Chondrocyte (in vitro differentiated cells): ENCODE measurements around the gene BIRC5. TPM values are rescaled to one million over a fixed set of nuclear protein-coding genes. Genes with fewer than 3 reads are reported as not detected.

Experiments
- DNase-seq: peaks from one replicate; pipeline ENCODE4 v3.0.0; 2021; ENCODE audit warnings: mixed read lengths, low spot score
- H3K27ac Mint-ChIP-seq: one replicate; pipeline ENCODE4 v1.8.0; 2021; ENCODE audit warnings: mild to moderate bottlenecking, moderate library complexity, mixed read lengths; ENCODE audit not compliant: unreplicated experiment
- H3K27me3 Mint-ChIP-seq: 2 replicates; pipeline ENCODE4 v1.8.0; 2021; ENCODE audit warnings: low read depth, mixed read lengths
- H3K36me3 Mint-ChIP-seq: 2 replicates; pipeline ENCODE4 v1.8.0; 2021; ENCODE audit warnings: low read depth, mixed read lengths
- H3K4me1 Mint-ChIP-seq: 2 replicates; pipeline ENCODE4 v1.8.0; 2021; ENCODE audit warnings: low read depth, mild to moderate bottlenecking, mixed read lengths
- H3K4me3 Mint-ChIP-seq: one replicate; pipeline ENCODE4 v1.8.0; 2021; ENCODE audit warnings: mild to moderate bottlenecking, moderate library complexity, mixed read lengths; ENCODE audit not compliant: unreplicated experiment
- H3K9me3 Mint-ChIP-seq: 2 replicates; pipeline ENCODE4 v1.8.0; 2021; ENCODE audit warnings: low read depth, mixed read lengths
- total RNA-seq: library from RNA; stranded (reverse); gene quantifications from 3 replicates; pipeline ENCODE4 v1.2.1, GENCODE V29; 2021
- TF ChIP-seq, protein P1 (sequence below): fragments of 200-600 bp; sonication (generic); IDR thresholded peaks from 2 replicates; pipeline ENCODE4 v1.5.0; 2021; ENCODE audit warnings: antibody characterized with exemption, mild to moderate bottlenecking, moderate library complexity

Gene BIRC5
- total RNA-seq, 1 donor from 2014 or later: 11.6 TPM

DNA sequence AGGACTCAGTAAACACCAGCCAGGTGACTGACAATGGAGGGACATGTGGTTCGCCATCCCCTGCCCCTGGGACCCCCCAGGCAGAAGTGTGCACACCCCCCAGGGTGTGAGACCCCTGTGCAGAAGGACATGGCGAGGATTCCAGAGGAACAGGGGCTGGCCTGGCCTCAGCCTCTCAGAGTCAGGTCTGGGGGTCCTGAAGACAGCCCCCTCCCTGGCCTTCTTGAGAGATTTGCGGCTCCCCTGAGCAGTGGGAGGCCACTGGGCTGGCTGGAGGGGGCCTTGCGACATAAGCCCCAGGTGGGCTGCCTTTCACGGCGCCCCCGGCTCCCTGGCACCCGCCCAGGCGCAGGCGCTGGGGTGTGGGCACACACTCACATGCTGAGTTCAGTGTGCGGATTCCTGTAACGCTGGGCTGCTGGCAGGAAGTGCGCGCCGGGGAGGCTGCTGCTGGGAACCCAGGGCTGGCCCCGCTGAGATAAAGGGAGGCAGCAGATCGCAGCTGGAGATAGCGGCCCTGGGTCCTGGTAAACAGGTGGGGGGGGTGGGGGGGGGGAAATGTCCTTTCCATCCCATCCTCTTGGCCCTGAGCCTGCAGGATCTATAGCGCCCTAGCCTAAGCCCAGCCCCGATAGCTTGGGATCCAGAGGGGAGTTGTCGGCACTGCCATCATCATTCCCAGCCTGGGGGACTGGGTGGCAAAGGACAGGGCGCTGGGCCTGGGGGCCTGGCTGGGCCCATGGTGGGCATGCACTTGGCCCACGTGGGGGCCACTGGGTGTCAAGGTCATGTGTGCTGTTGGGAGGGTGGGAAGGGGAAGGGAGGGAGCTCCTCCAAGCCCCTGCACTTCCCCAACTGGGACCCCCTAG lies 44.5 kb downstream of the BIRC5 start:
- peak overlapping the region; percentile 49 for H3K27ac Mint-ChIP-seq
- H3K4me3 Mint-ChIP-seq: no peak overlapping the region
- H3K36me3 Mint-ChIP-seq: no peaks in the 10 kb centered on the region
- TF ChIP-seq, protein P1, sequence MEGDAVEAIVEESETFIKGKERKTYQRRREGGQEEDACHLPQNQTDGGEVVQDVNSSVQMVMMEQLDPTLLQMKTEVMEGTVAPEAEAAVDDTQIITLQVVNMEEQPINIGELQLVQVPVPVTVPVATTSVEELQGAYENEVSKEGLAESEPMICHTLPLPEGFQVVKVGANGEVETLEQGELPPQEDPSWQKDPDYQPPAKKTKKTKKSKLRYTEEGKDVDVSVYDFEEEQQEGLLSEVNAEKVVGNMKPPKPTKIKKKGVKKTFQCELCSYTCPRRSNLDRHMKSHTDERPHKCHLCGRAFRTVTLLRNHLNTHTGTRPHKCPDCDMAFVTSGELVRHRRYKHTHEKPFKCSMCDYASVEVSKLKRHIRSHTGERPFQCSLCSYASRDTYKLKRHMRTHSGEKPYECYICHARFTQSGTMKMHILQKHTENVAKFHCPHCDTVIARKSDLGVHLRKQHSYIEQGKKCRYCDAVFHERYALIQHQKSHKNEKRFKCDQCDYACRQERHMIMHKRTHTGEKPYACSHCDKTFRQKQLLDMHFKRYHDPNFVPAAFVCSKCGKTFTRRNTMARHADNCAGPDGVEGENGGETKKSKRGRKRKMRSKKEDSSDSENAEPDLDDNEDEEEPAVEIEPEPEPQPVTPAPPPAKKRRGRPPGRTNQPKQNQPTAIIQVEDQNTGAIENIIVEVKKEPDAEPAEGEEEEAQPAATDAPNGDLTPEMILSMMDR: no peak
- H3K27me3 Mint-ChIP-seq: no peaks in the 10 kb centered on the region
- peaks cover 11% of the 10 kb centered on the region for H3K4me1 Mint-ChIP-seq
- DNase-seq: peak; percentile 80
- no peaks in the 10 kb centered on the region for H3K9me3 Mint-ChIP-seq

DNA sequence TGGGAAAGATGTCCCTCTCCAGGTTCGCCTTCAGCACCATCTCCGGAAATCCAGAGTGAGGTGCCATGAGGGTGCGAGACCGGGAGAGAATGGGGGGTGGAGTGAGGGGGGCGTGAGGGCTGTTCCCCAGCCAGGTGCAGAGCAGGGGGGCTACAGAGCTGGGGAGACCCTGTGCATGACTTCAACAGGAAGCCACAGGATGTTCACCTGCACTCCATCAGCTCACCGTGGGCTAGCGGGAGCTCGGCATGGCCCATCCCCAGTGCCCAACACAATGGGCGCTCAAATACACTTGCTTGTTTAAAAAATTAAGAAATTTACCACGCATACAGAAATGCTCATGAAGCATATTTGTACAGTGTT lies 45.1 kb downstream of the BIRC5 start:
- Mint-ChIP-seq H3K4me1 (peaks cover 8% of the 10 kb centered on the region), H3K9me3 (no peaks in the 10 kb centered on the region), H3K4me3 (no peak overlapping the region), H3K27ac (no peak overlapping the region), H3K27me3 (no peaks in the 10 kb centered on the region), H3K36me3 (no peaks in the 10 kb centered on the region)
- DNase-seq: no peak
- TF ChIP-seq, protein P1: no peak

DNA sequence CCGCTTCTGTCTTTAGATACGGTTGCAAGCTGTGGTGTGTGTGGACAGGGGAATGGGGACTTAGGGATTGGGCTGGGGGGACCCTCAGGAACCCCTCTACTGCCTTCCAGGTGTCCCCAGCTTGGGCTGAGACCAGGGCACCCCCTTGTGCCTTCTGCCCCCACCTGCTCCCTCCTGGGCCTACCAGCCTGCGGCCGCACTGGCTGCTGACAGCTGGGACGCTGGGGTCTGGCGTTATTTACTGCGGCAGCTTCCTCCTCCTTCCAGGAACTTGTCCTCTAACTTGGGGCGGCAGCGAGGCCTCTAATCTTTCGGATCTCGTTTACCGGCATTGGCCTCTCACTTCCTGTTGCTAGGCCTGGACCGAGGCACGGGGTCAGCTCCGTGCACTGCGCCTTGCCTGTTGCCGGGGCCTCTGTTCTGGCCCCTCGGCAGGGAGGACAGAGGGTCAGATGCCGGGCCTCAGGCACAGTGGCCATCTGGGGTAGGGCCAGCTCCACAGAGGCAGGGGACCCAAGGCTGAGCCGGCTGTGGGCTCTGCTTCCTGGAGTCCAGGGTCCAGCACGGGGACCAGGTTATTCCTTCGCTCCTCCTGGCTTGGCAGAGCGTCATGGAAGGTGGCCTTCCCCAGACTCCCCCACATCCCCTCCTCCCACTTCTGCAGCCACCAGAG lies 49.1 kb downstream of the BIRC5 start:
- Mint-ChIP-seq H3K4me1 (peaks cover under 1% of the 10 kb centered on the region), H3K27ac (no peak overlapping the region), H3K9me3 (no peaks in the 10 kb centered on the region), H3K27me3 (no peaks in the 10 kb centered on the region), H3K36me3 (no peaks in the 10 kb centered on the region), H3K4me3 (no peak overlapping the region)
- TF ChIP-seq, protein P1: no peak
- no peak for DNase-seq

DNA sequence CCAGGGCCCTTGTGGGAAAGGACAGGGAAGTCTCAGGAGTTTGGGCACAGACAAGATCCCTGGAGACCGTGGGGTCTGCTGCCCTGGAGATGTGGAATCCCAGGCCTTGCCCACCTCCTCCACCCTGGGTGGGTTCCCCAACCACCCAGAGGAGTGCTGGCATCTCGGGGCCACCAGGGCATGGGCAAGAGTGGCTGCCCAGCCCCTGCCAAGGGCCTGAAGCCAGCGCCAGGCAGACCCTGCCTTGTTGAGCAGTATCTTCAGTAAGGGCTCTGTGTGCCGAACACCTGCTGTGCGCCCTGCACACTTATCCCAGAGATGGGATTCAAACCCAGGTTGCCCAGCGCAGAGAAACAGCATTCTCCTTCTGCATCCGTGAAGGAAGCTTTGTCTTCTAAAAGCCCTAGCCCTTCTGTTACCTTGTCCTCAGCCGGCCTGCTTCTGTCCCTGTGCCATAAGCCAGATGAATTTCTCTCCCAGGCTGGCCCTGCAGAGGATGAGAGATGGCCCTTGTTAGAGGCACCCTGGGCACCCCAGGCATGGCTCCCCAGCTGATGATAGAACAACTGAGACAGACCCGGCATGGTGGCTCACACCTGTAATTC lies 49.8 kb downstream of the BIRC5 start:
- H3K27me3 Mint-ChIP-seq: no peaks in the 10 kb centered on the region
- no peak overlapping the region for H3K4me3 Mint-ChIP-seq
- no peak overlapping the region for H3K27ac Mint-ChIP-seq
- H3K4me1 Mint-ChIP-seq: peaks cover 6% of the 10 kb centered on the region
- DNase-seq: no peak
- H3K36me3 Mint-ChIP-seq: no peaks in the 10 kb centered on the region
- TF ChIP-seq, protein P1: no peak
- H3K9me3 Mint-ChIP-seq: no peaks in the 10 kb centered on the region

DNA sequence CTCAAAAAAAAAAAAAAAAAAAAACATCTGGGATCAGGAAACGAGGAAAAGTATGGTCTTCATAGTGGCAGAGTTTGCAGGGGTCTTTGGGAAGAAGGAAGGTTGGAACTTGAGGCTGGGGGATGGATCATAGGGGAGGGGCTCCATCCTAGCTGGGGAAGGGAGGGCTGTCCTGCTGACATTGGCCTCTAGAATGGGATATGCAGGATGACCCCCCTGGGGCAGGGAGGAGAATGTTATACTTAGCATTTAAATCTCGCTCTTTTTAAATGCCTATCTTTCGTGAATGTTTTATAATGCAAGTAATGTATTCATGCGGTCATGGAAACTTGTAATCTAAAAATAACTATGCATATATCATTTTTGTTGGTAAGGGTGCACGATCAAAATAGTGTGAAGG lies 50.5 kb downstream of the BIRC5 start:
- TF ChIP-seq, protein P1: no peak
- Mint-ChIP-seq H3K27ac (no peak overlapping the region), H3K4me1 (peaks cover 13% of the 10 kb centered on the region), H3K9me3 (no peaks in the 10 kb centered on the region), H3K36me3 (no peaks in the 10 kb centered on the region), H3K4me3 (no peak overlapping the region), H3K27me3 (no peaks in the 10 kb centered on the region)
- no peak for DNase-seq
